Thyroid gland (tissue), 4 donors: ENCODE measurements around the gene ZNF804B.

Experiments
- POLR2A ChIP-seq, 2 donors: fragments of 450-650 bp; IDR thresholded peaks; one replicate each; pipeline ENCODE4 v1.6.1; 2017; ENCODE audit warnings: antibody characterized with exemption in 2 of 2, mild to moderate bottlenecking in 2 of 2, moderate library complexity in 1 of 2
- TF ChIP-seq, protein P1 (sequence below), 6 experiments: fragments of 200-600 bp in 3 of 6; fragments of 450-650 bp in 3 of 6; sonication (generic) in 3 of 6; IDR thresholded peaks; one replicate each; pipeline ENCODE4 v1.5.1; 2016 to 2019; ENCODE audit warnings: antibody characterized with exemption in 6 of 6, mild to moderate bottlenecking in 2 of 6, inconsistent platforms in 1 of 6, moderate library complexity in 1 of 6

DNA sequence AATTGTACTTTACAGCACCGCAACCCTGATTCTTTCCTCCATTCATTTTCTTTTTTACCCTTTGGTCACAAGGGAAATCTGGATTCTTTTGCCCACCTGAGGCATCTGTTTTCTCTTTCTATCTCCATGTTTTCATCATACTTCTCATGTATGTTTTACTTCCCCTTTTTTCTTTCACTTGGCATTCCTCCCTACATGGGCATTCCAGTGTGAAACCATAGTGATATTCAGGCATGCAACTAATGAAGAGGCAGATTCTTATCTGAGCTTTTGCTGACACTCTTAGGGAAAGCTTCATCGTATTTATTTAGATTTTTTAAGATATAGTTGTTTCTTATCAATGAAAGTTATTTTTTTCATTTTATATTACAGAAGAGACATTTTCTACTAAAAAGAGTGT is 441.3 kb downstream of the ZNF804B start:
- TF ChIP-seq, protein P1, sequence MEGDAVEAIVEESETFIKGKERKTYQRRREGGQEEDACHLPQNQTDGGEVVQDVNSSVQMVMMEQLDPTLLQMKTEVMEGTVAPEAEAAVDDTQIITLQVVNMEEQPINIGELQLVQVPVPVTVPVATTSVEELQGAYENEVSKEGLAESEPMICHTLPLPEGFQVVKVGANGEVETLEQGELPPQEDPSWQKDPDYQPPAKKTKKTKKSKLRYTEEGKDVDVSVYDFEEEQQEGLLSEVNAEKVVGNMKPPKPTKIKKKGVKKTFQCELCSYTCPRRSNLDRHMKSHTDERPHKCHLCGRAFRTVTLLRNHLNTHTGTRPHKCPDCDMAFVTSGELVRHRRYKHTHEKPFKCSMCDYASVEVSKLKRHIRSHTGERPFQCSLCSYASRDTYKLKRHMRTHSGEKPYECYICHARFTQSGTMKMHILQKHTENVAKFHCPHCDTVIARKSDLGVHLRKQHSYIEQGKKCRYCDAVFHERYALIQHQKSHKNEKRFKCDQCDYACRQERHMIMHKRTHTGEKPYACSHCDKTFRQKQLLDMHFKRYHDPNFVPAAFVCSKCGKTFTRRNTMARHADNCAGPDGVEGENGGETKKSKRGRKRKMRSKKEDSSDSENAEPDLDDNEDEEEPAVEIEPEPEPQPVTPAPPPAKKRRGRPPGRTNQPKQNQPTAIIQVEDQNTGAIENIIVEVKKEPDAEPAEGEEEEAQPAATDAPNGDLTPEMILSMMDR (IDR thresholded peaks at IDR 0.05) = no peak
- no peak for TF ChIP-seq POLR2A (IDR thresholded peaks at IDR 0.05)
